ENCODE measurements around the gene DCPS.
"Not testable (repeated sequence)": the region's sequence is repeated elsewhere in the genome, so short reads cannot be mapped to it uniquely, and the experiment has no call there.

GRCh38 chr11:126365508-126365907 lies 61.6 kb downstream of the DCPS start:
- TF ChIP-seq CTCF, POLR2A (IDR thresholded peaks at IDR 0.05): not testable (repeated sequence)

All from Peyer's patch (tissue), 4 donors.